GM12874 (cell line): ENCODE measurements around the gene TMEM60.

Experiments
- CTCF ChIP-seq: IDR thresholded peaks from 2 replicates; pipeline ENCODE4 v1.5.1; 2011; ENCODE audit warnings: low read depth, mild to moderate bottlenecking, control low read depth, low read length, moderate library complexity; ENCODE audit not compliant: insufficient read depth

The TMEM60 gene

GRCh38 chr7:77798394-77799077, at the start of gene TMEM60, which contains the start of gene PHTF2:
TMEM60 (minus strand) TSS chr7:77798434; CDS start chr7:77794373, 4,061 bp downstream.
PHTF2 (plus strand) TSS chr7:77798773.
- peak; percentile 68 for TF ChIP-seq CTCF

- TF ChIP-seq CTCF: no peak
Measured at GRCh38 chr7:77846317-77847092, 48.3 kb upstream of the TMEM60 start.

GRCh38 chr7:77843194-77843593, 45.0 kb upstream of the TMEM60 start:
- no peak for TF ChIP-seq CTCF

GRCh38 chr7:77839919-77840318, 41.7 kb upstream of the TMEM60 start:
- TF ChIP-seq CTCF: no peak

- no peak for TF ChIP-seq CTCF
Measured at GRCh38 chr7:77838929-77839491, 40.8 kb upstream of the TMEM60 start.

- TF ChIP-seq CTCF: no peak
Measured at GRCh38 chr7:77837966-77838365, 39.7 kb upstream of the TMEM60 start.

GRCh38 chr7:77837275-77837674, 39.0 kb upstream of the TMEM60 start:
- TF ChIP-seq CTCF: no peak
